HepG2 (cell line): ENCODE measurements around the gene IPO8. TPM values are rescaled to one million over a fixed set of nuclear protein-coding genes. Genes with fewer than 3 reads are reported as not detected.
"Not testable (repeated sequence)": the region's sequence is repeated elsewhere in the genome, so short reads cannot be mapped to it uniquely, and the experiment has no call there.

Experiments
- ATAC-seq: fragments of 200-7000 bp; cut with Tn5 transposase; 3 replicates; pipeline ENCODE4 v1.9.1; 2020; ENCODE audit warnings: mild to moderate bottlenecking, moderate library complexity
- BruUV-seq: library from RNA; stranded (reverse); fragments of 400-500 nt; replicated peaks from 2 replicates; lab custom pipeline; 2021; lab: Mats Ljungman, UMichigan
- CTCF ChIA-PET: fragments of 300-600 bp; formaldehyde crosslinking; extraction: SDS; loops from one replicate; lab custom pipeline; 2021; ENCODE audit warnings: low total read pairs, inconsistent platforms, low intra/inter-chr PET ratio; lab: Yijun Ruan, JAX
- POLR2A ChIA-PET: fragments of 350-600 bp; sonication (Branson Sonifier 250); formaldehyde crosslinking; loops from one replicate; lab custom pipeline; 2020; ENCODE audit warnings: antibody characterized with exemption, inconsistent platforms; lab: Yijun Ruan, JAX
- DNase-seq: peaks from one replicate; pipeline ENCODE4 v3.0.0-alpha.2; 2015; ENCODE audit warnings: low spot score
- FAIRE-seq: peaks from 3 replicates; lab custom pipeline; 2011; peaks lifted over from hg19 to GRCh38; lab: Jason Lieb, UNC
- H2AFZ ChIP-seq: one replicate; pipeline ENCODE4 v1.6.1; 2011; ENCODE audit warnings: low read length, inconsistent platforms
- H3K27ac ChIP-seq: fragments of 300-600 bp; 3 replicates; pipeline ENCODE4 v1.8.0; 2011; ENCODE audit warnings: mixed run types, mild to moderate bottlenecking, mixed read lengths, low read length, inconsistent platforms; ENCODE audit not compliant: insufficient read depth; ENCODE audit errors: extremely low read length
- H3K27me3 ChIP-seq, 2 experiments: fragments of 200-600 bp in 1 of 2; 2 replicates in 1 of 2; 3 replicates in 1 of 2; pipeline versions ENCODE4 v1.6.0 to v1.8.0; 2011; ENCODE audit warnings: low read length in 2 of 2, mild to moderate bottlenecking in 2 of 2, moderate library complexity in 2 of 2, inconsistent platforms in 1 of 2; ENCODE audit not compliant: insufficient read depth in 2 of 2, control insufficient read depth in 1 of 2
- H3K36me3 ChIP-seq, 2 experiments: fragments of 200-600 bp in 1 of 2; replicated peaks in 1 of 2; 2 replicates in 1 of 2; 3 replicates in 1 of 2; pipeline versions ENCODE4 v1.5.1 to v1.8.0; 2011; ENCODE audit warnings: low read length in 2 of 2, inconsistent platforms in 1 of 2; ENCODE audit not compliant: insufficient read depth in 2 of 2, control insufficient read depth in 1 of 2
- H3K4me1 ChIP-seq: 2 replicates; pipeline ENCODE4 v1.5.1; 2012; ENCODE audit warnings: low read length, inconsistent platforms; ENCODE audit not compliant: insufficient read depth
- H3K4me2 ChIP-seq: 2 replicates; pipeline ENCODE4 v1.6.0; 2011; ENCODE audit warnings: low read depth, low read length, inconsistent platforms
- H3K4me3 ChIP-seq, 3 experiments: fragments of 200-600 bp in 1 of 3; sonication (generic), shearing (Covaris generic) in 1 of 3; replicated peaks in 1 of 3; 2 replicates each; pipeline ENCODE4 v1.5.1; 2011 to 2016; ENCODE audit warnings: low read length in 3 of 3, inconsistent platforms in 2 of 3, low read depth in 2 of 3, mild to moderate bottlenecking in 2 of 3, control low read depth in 1 of 3, mixed read lengths in 1 of 3; ENCODE audit not compliant: insufficient read depth in 1 of 3
- H3K79me2 ChIP-seq: one replicate; pipeline ENCODE4 v1.6.1; 2011; ENCODE audit warnings: low read length, inconsistent platforms; ENCODE audit not compliant: insufficient read depth
- H3K9ac ChIP-seq: 2 replicates; pipeline ENCODE4 v1.6.0; 2011; ENCODE audit warnings: mild to moderate bottlenecking, low read depth, low read length, inconsistent platforms; ENCODE audit not compliant: insufficient read depth
- H3K9me3 ChIP-seq: 2 replicates; pipeline ENCODE4 v1.5.1; 2012; ENCODE audit warnings: mild to moderate bottlenecking, low read length
- H4K20me1 ChIP-seq: 2 replicates; pipeline ENCODE4 v1.6.0; 2011; ENCODE audit warnings: inconsistent platforms, mild to moderate bottlenecking, low read length, moderate library complexity; ENCODE audit not compliant: insufficient read depth
- ELF3 ChIP-seq: IDR thresholded peaks from 2 replicates; pipeline ENCODE4 v1.6.1; 2016; ENCODE audit warnings: missing genetic modification reagents, missing compliant biosample characterization
- ETV5 ChIP-seq: IDR thresholded peaks from 2 replicates; pipeline ENCODE4 v1.6.1; 2018; ENCODE audit warnings: missing biosample characterization, missing genetic modification reagents, inconsistent platforms, borderline replicate concordance
- FOSL2 ChIP-seq: sonication (generic); formaldehyde crosslinking; IDR thresholded peaks from 2 replicates; pipeline ENCODE4 v1.4.0; 2020; ENCODE audit warnings: missing genetic modification reagents
- FOXA1 ChIP-seq, 2 experiments: fragments of 450-650 bp in 1 of 2; sonication (generic) in 1 of 2; formaldehyde crosslinking in 1 of 2; IDR thresholded peaks; 2 replicates each; pipeline versions ENCODE4 v1.4.0 to v1.6.1; 2016 to 2020; ENCODE audit warnings: missing genetic modification reagents in 1 of 2
- GATAD2A ChIP-seq: IDR thresholded peaks from 2 replicates; pipeline ENCODE4 v1.6.1; 2016
- KAT8 ChIP-seq: IDR thresholded peaks from 2 replicates; pipeline ENCODE4 v1.6.1; 2016; ENCODE audit warnings: missing genetic modification reagents, missing compliant biosample characterization
- MTA1 ChIP-seq: sonication (generic); formaldehyde crosslinking; IDR thresholded peaks from 2 replicates; pipeline ENCODE4 v1.4.0; 2020; ENCODE audit warnings: missing genetic modification reagents, mild to moderate bottlenecking, borderline replicate concordance
- POGZ ChIP-seq: sonication (generic); formaldehyde crosslinking; IDR thresholded peaks from 2 replicates; pipeline ENCODE4 v1.4.0; 2020; ENCODE audit warnings: mild to moderate bottlenecking, missing genetic modification reagents
- TEAD3 ChIP-seq: optimal IDR thresholded peaks from 2 replicates; pipeline ENCODE3; 2016; ENCODE audit warnings: borderline replicate concordance
- ZNF441 ChIP-seq: sonication (generic); formaldehyde crosslinking; IDR thresholded peaks from 2 replicates; pipeline ENCODE4 v1.7.0; 2021; ENCODE audit warnings: missing genetic modification reagents, borderline replicate concordance
- WGBS: methylation state at CpG from one replicate; pipeline ENCODE4 v1.1.6; 2017; ENCODE audit warnings: low lambda C conversion rate; 5-methylcytosine and 5-hydroxymethylcytosine counted together
- in situ Hi-C: cut with HindIII; loops from 2 replicates; pipeline ENCODE4 v1.10.0; 2017; ENCODE audit warnings: low pct_unique_long_range_greater_than_20kb; ENCODE audit not compliant: extremely low pct_ligation_motif_present
- intact Hi-C: fragments of 100-400 bp; cut with micrococcal nuclease; formaldehyde crosslinking; loops from one replicate; pipeline ENCODE4 v1.10.0; 2022; ENCODE audit not compliant: unreplicated experiment
- polyA plus RNA-seq, 8 experiments: library from polyadenylated mRNA; depleted of rRNA in 3 of 8; stranded (reverse) in 7 of 8; unstranded in 1 of 8; fragments of >200 nt; fragmentation: Illumina TruSeq in 4 of 8; extraction: Trizol in 4 of 8; gene quantifications; 2 replicates each; pipeline versions ENCODE4 v1.2.1 to v1.2.3, GENCODE V29; 2011 to 2016; ENCODE audit warnings: low read depth in 4 of 8, missing spikeins in 1 of 8, mixed read lengths in 1 of 8; ENCODE audit not compliant: insufficient read depth in 1 of 8
- total RNA-seq, 5 experiments: library from RNA; depleted of rRNA; stranded (reverse); fragments of >200 nt; fragmentation: Illumina TruSeq; extraction: Trizol; gene quantifications; 2 replicates each; pipeline ENCODE4 v1.2.3, GENCODE V29; 2016; ENCODE audit warnings: low read depth in 1 of 5
- TF ChIP-seq, protein P1 (sequence below): sonication (generic); formaldehyde crosslinking; IDR thresholded peaks from 2 replicates; pipeline ENCODE4 v1.5.1; 2020; ENCODE audit warnings: mild to moderate bottlenecking, moderate library complexity, missing genetic modification reagents
- TF ChIP-seq, protein P2 (sequence below): sonication (generic); formaldehyde crosslinking; IDR thresholded peaks from 2 replicates; pipeline ENCODE4 v1.4.0; 2020; ENCODE audit warnings: missing genetic modification reagents, low read depth, mild to moderate bottlenecking, borderline replicate concordance
- TF ChIP-seq, protein P3 (sequence below): sonication (generic); formaldehyde crosslinking; IDR thresholded peaks from 2 replicates; pipeline ENCODE4 v1.4.0; 2020; ENCODE audit warnings: missing genetic modification reagents, mild to moderate bottlenecking, borderline replicate concordance
- TF ChIP-seq, protein P4 (sequence below): IDR thresholded peaks from 2 replicates; pipeline ENCODE4 v1.6.1; 2016; ENCODE audit warnings: low read depth
- TF ChIP-seq, protein P5 (sequence below): sonication (generic); formaldehyde crosslinking; IDR thresholded peaks from 2 replicates; pipeline ENCODE4 v1.4.0; 2020; ENCODE audit warnings: low read depth, mild to moderate bottlenecking, missing genetic modification reagents
- TF ChIP-seq, protein P6 (sequence below): sonication (generic); formaldehyde crosslinking; IDR thresholded peaks from 2 replicates; pipeline ENCODE4 v1.8.0; 2022; ENCODE audit warnings: missing genetic modification reagents, mild to moderate bottlenecking, borderline replicate concordance

IPO8 gene
- total and polyA plus RNA-seq, 2 of the 13 experiments (the other 11 are each of a cell fraction or from before 2014, with no cell fraction given) = 6.3 to 21.8 TPM

DNA sequence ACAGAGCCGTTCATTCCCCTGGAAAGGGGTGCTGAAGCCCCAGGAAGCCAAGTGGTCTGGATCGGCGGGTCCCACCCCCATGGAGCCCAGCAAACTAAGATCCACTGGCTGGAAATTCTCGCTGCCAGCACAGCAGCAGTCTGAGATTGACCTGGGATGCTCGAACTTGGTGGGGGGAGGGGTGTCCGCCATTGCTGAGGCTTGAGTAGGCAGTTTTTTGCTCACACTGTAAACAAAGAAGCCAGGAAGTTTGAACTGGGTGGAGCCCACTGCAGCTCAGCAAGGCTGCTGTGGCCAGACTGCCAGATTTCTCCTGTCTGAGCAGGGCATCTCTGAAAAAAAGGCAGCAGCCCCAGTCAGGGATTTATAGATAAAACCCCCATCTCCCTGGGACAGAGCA lies 91.4 kb downstream of the IPO8 start:
- WGBS = 49% methylated on average over 5 of the region's 6 CpGs
- in situ Hi-C loops; intact Hi-C loops; CTCF ChIA-PET; H3K9ac ChIP-seq; H2AFZ ChIP-seq; H4K20me1 ChIP-seq; H3K79me2 ChIP-seq; FAIRE-seq; H3K36me3 ChIP-seq; BruUV-seq; H3K4me3 ChIP-seq; H3K27me3 ChIP-seq; TF ChIP-seq FOXA1 (IDR thresholded peaks at IDR 0.05): not testable (repeated sequence)
- Histone ChIP-seq H3K4me1 (peaks cover 33% of the 10 kb centered on the region), H3K27ac (peak overlapping the region; percentile 33), H3K4me2 (peak overlapping the region; percentile 12; the same call in 1 of the 2 replicates), H3K9me3 (peaks cover 13% of the 10 kb centered on the region)
- POLR2A ChIA-PET = interaction anchor here (1.2 kb wide), 2 partner anchors 9 to 23 kb away, joined by 3 to 7 read pairs; no protein-coding TSS in a partner anchor
- ATAC-seq = peak; percentile 59
- DNase-seq = peak; percentile 71
- TF ChIP-seq, protein P1, sequence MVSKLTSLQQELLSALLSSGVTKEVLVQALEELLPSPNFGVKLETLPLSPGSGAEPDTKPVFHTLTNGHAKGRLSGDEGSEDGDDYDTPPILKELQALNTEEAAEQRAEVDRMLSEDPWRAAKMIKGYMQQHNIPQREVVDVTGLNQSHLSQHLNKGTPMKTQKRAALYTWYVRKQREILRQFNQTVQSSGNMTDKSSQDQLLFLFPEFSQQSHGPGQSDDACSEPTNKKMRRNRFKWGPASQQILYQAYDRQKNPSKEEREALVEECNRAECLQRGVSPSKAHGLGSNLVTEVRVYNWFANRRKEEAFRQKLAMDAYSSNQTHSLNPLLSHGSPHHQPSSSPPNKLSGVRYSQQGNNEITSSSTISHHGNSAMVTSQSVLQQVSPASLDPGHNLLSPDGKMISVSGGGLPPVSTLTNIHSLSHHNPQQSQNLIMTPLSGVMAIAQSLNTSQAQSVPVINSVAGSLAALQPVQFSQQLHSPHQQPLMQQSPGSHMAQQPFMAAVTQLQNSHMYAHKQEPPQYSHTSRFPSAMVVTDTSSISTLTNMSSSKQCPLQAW = peak; percentile 55; the same call in 1 of the 2 replicates
- TF ChIP-seq ELF3 (CRISPR knock-in tag) (peak; percentile 58), ZNF441 (CRISPR knock-in tag) (0 out of 2 replicates have a peak, but pooled peaks have one; percentile 11), FOSL2 (CRISPR knock-in tag) (peak; percentile 51), FOXA1 (CRISPR knock-in tag; IDR thresholded peaks at IDR 0.05) (peak; percentile 83), GATAD2A (CRISPR knock-in tag) (peak; percentile 36; the same call in 1 of the 2 replicates), ETV5 (CRISPR knock-in tag) (peak; percentile 30; the same call in 1 of the 2 replicates), KAT8 (CRISPR knock-in tag) (peak; percentile 79; the same call in 1 of the 2 replicates), POGZ (peak; percentile 75), TEAD3 (peak; percentile 22), MTA1 (CRISPR knock-in tag) (peak; percentile 65; the same call in 1 of the 2 replicates)
- TF ChIP-seq, protein P2, sequence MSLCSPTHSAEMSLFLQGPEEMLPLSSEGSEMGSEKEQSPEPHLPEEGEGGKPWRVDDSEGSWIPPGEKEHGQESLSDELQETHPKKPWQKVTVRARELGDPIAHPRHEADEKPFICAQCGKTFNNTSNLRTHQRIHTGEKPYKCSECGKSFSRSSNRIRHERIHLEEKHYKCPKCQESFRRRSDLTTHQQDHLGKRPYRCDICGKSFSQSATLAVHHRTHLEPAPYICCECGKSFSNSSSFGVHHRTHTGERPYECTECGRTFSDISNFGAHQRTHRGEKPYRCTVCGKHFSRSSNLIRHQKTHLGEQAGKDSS (CRISPR knock-in tag) = 0 out of 2 replicates have a peak, but pooled peaks have one; percentile 38
- TF ChIP-seq, protein P3, sequence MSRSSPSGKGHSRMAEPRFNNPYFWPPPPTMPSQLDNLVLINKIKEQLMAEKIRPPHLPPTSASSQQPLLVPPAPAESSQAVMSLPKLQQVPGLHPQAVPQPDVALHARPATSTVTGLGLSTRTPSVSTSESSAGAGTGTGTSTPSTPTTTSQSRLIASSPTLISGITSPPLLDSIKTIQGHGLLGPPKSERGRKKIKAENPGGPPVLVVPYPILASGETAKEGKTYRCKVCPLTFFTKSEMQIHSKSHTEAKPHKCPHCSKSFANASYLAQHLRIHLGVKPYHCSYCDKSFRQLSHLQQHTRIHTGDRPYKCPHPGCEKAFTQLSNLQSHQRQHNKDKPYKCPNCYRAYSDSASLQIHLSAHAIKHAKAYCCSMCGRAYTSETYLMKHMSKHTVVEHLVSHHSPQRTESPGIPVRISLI = peak; percentile 90
- TF ChIP-seq, protein P4, sequence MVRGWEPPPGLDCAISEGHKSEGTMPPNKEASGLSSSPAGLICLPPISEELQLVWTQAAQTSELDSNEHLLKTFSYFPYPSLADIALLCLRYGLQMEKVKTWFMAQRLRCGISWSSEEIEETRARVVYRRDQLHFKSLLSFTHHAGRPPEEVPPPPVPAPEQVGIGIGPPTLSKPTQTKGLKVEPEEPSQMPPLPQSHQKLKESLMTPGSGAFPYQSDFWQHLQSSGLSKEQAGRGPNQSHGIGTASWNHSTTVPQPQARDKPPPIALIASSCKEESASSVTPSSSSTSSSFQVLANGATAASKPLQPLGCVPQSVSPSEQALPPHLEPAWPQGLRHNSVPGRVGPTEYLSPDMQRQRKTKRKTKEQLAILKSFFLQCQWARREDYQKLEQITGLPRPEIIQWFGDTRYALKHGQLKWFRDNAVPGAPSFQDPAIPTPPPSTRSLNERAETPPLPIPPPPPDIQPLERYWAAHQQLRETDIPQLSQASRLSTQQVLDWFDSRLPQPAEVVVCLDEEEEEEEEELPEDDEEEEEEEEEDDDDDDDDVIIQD (CRISPR knock-in tag) = 0 out of 2 replicates have a peak, but pooled peaks have one; percentile 17
- TF ChIP-seq, protein P5, sequence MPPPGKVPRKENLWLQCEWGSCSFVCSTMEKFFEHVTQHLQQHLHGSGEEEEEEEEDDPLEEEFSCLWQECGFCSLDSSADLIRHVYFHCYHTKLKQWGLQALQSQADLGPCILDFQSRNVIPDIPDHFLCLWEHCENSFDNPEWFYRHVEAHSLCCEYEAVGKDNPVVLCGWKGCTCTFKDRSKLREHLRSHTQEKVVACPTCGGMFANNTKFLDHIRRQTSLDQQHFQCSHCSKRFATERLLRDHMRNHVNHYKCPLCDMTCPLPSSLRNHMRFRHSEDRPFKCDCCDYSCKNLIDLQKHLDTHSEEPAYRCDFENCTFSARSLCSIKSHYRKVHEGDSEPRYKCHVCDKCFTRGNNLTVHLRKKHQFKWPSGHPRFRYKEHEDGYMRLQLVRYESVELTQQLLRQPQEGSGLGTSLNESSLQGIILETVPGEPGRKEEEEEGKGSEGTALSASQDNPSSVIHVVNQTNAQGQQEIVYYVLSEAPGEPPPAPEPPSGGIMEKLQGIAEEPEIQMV = 0 out of 2 replicates have a peak, but pooled peaks have one; percentile 46
- TF ChIP-seq, protein P6, sequence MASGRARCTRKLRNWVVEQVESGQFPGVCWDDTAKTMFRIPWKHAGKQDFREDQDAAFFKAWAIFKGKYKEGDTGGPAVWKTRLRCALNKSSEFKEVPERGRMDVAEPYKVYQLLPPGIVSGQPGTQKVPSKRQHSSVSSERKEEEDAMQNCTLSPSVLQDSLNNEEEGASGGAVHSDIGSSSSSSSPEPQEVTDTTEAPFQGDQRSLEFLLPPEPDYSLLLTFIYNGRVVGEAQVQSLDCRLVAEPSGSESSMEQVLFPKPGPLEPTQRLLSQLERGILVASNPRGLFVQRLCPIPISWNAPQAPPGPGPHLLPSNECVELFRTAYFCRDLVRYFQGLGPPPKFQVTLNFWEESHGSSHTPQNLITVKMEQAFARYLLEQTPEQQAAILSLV = 0 out of 2 replicates have a peak, but pooled peaks have one; percentile 29
